Parathyroid adenoma (tissue), 2 donors: Measurements from ENCODE around the gene MBNL2.

Experiments used
- H2AFZ ChIP-seq: fragments of 300-600 bp; sonication (generic); one replicate; pipeline ENCODE4 v1.7.0; 2017; ENCODE audit warnings: antibody characterized with exemption, mild to moderate bottlenecking
- H3K27ac ChIP-seq: fragments of 300-600 bp; sonication (generic); one replicate; pipeline ENCODE4 v1.7.0; 2017
- H3K27me3 ChIP-seq: fragments of 300-600 bp; sonication (generic); one replicate; pipeline ENCODE4 v1.7.0; 2017; ENCODE audit warnings: low read length; ENCODE audit not compliant: control insufficient read depth, insufficient read depth
- H3K36me3 ChIP-seq: fragments of 300-600 bp; sonication (generic); one replicate; pipeline ENCODE4 v1.7.0; 2017; ENCODE audit warnings: low read length; ENCODE audit not compliant: control insufficient read depth, insufficient read depth
- H3K4me1 ChIP-seq: fragments of 300-600 bp; sonication (generic); one replicate; pipeline ENCODE4 v1.7.0; 2017; ENCODE audit warnings: control low read depth
- H3K4me2 ChIP-seq: fragments of 300-600 bp; sonication (generic); one replicate; pipeline ENCODE4 v1.7.0; 2017; ENCODE audit warnings: low read length
- H3K4me3 ChIP-seq: fragments of 300-600 bp; sonication (generic); one replicate; pipeline ENCODE4 v1.7.0; 2017; ENCODE audit warnings: low read depth, low read length
- H3K79me2 ChIP-seq: fragments of 300-600 bp; sonication (generic); one replicate; pipeline ENCODE4 v1.7.0; 2017; ENCODE audit warnings: control low read depth
- H3K9ac ChIP-seq: fragments of 300-600 bp; sonication (generic); one replicate; pipeline ENCODE4 v1.7.0; 2017; ENCODE audit warnings: mild to moderate bottlenecking
- H3K9me3 ChIP-seq: fragments of 300-600 bp; sonication (generic); one replicate; pipeline ENCODE4 v1.7.0; 2017; ENCODE audit warnings: low read length; ENCODE audit not compliant: control insufficient read depth
- CTCF ChIP-seq: fragments of 300-600 bp; sonication (generic); IDR thresholded peaks from one replicate; pipeline ENCODE4 v1.7.0; 2017; ENCODE audit warnings: antibody characterized with exemption, mild to moderate bottlenecking
- donor health status: primary hyperparathyroidism.

MBNL2 gene

DNA sequence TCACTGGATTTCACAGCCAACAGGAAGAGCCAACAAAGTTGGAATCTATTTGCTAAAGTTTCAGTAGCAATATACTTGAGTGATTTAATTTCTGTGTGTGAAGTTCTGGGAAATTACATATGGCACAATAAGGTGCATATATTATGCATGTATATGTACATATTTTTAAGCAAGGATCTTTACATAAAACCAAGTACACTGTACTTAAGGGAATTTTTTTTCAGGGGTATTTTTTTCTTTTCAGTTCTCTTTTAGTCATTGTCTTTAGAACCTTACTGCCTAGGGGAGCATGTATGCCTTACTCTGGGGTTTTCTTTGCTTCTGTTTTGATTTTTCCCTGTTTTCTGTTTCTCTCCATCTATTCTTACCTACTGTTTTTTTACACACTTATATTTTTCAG, 219.2 kb downstream of the MBNL2 start:
- Histone ChIP-seq H3K4me1 (peaks cover 2% of the 10 kb centered on the region), H3K36me3 (no peaks in the 10 kb centered on the region), H3K79me2 (peaks cover 8% of the 10 kb centered on the region), H2AFZ (no peak overlapping the region), H3K4me3 (no peak overlapping the region), H3K27ac (no peak overlapping the region), H3K27me3 (no peaks in the 10 kb centered on the region), H3K4me2 (no peak overlapping the region), H3K9ac (no peak overlapping the region), H3K9me3 (no peaks in the 10 kb centered on the region)
- TF ChIP-seq CTCF, result no peak
